Neuronal stem cell (in vitro differentiated cells): ENCODE data around the gene MUS81.

ENCODE experiments used
- DNase-seq: peaks from one replicate; pipeline ENCODE4 v3.0.0-alpha.2; 2013; ENCODE audit warnings: low spot score
- H2AFZ ChIP-seq: one replicate; pipeline ENCODE4 v1.6.1; 2013; ENCODE audit warnings: mild to moderate bottlenecking, low read length, inconsistent platforms
- H2AK5ac ChIP-seq: 2 replicates; pipeline ENCODE4 v1.6.1; 2013; ENCODE audit warnings: low read depth, mild to moderate bottlenecking, inconsistent platforms, low read length, moderate library complexity, mixed read lengths
- H2BK120ac ChIP-seq: 2 replicates; pipeline ENCODE4 v1.6.1; 2013; ENCODE audit warnings: low read depth, mild to moderate bottlenecking, inconsistent platforms, low read length, moderate library complexity, mixed read lengths
- H2BK12ac ChIP-seq: one replicate; pipeline ENCODE4 v1.6.1; 2013; ENCODE audit warnings: low read length, inconsistent platforms
- H2BK15ac ChIP-seq: 2 replicates; pipeline ENCODE4 v1.6.1; 2013; ENCODE audit warnings: mild to moderate bottlenecking, low read length, inconsistent platforms, mixed read lengths
- H2BK5ac ChIP-seq: one replicate; pipeline ENCODE4 v1.6.1; 2013; ENCODE audit warnings: inconsistent platforms, mild to moderate bottlenecking, low read length, moderate library complexity
- H3K14ac ChIP-seq: one replicate; pipeline ENCODE4 v1.6.1; 2013; ENCODE audit warnings: low read length, inconsistent platforms
- H3K18ac ChIP-seq: 2 replicates; pipeline ENCODE4 v1.6.1; 2013; ENCODE audit warnings: low read length, inconsistent platforms
- H3K23ac ChIP-seq: 2 replicates; pipeline ENCODE4 v1.6.1; 2013; ENCODE audit warnings: low read depth, mild to moderate bottlenecking, mixed read lengths, low read length, inconsistent platforms; ENCODE audit not compliant: poor library complexity
- H3K27ac ChIP-seq: replicated peaks from 3 replicates; pipeline ENCODE4 v1.5.1; 2013; ENCODE audit warnings: low read length, inconsistent platforms
- H3K27me3 ChIP-seq, 3 experiments: 2 replicates each; pipeline ENCODE4 v1.6.1; 2013; ENCODE audit warnings: low read length in 3 of 3, mild to moderate bottlenecking in 2 of 3, inconsistent platforms in 1 of 3, low read depth in 1 of 3, mixed read lengths in 1 of 3, moderate library complexity in 1 of 3; ENCODE audit not compliant: control insufficient read depth in 3 of 3, insufficient read depth in 3 of 3
- H3K36me3 ChIP-seq, 2 donors: replicated peaks in 1 of 2; 2 replicates each; pipeline ENCODE4 v1.6.1; 2013; ENCODE audit warnings: low read length in 2 of 2; ENCODE audit not compliant: control insufficient read depth in 2 of 2, insufficient read depth in 2 of 2
- H3K4ac ChIP-seq: 2 replicates; pipeline ENCODE4 v1.6.1; 2013; ENCODE audit warnings: inconsistent platforms, mild to moderate bottlenecking, low read length, moderate library complexity
- H3K4me1 ChIP-seq, 2 donors: 1 replicate in 1 of 2; 2 replicates in 1 of 2; pipeline ENCODE4 v1.6.1; 2013; ENCODE audit warnings: low read length in 2 of 2, low read depth in 1 of 2; ENCODE audit not compliant: control insufficient read depth in 2 of 2, insufficient read depth in 1 of 2
- H3K4me2 ChIP-seq: one replicate; pipeline ENCODE4 v1.6.1; 2013; ENCODE audit warnings: mild to moderate bottlenecking, low read length, inconsistent platforms; ENCODE audit not compliant: insufficient read depth, poor library complexity, severe bottlenecking
- H3K4me3 ChIP-seq, 2 donors: 2 replicates each; pipeline ENCODE4 v1.5.1; 2013; ENCODE audit warnings: low read length in 2 of 2, mild to moderate bottlenecking in 2 of 2, inconsistent platforms in 1 of 2, moderate library complexity in 1 of 2
- H3K79me1 ChIP-seq: one replicate; pipeline ENCODE4 v1.6.1; 2013; ENCODE audit warnings: low read depth, mild to moderate bottlenecking, inconsistent platforms, low read length, moderate library complexity
- H3K9ac ChIP-seq: one replicate; pipeline ENCODE4 v1.6.1; 2013; ENCODE audit warnings: mild to moderate bottlenecking, low read depth, low read length, inconsistent platforms; ENCODE audit not compliant: poor library complexity
- H3K9me3 ChIP-seq, 2 donors: replicated peaks in 1 of 2; 2 replicates each; pipeline versions ENCODE3 to v1.6.1; 2013; ENCODE audit warnings: low read length in 2 of 2, mild to moderate bottlenecking in 2 of 2, inconsistent platforms in 1 of 2, low read depth in 1 of 2, mixed read lengths in 1 of 2, moderate library complexity in 1 of 2; ENCODE audit not compliant: control insufficient read depth in 2 of 2, insufficient read depth in 1 of 2
- H4K8ac ChIP-seq: one replicate; pipeline ENCODE4 v1.6.1; 2013; ENCODE audit warnings: low read depth, mild to moderate bottlenecking, inconsistent platforms, low read length, moderate library complexity
- H4K91ac ChIP-seq: one replicate; pipeline ENCODE4 v1.6.1; 2013; ENCODE audit warnings: low read length, low read depth, mild to moderate bottlenecking, inconsistent platforms; ENCODE audit not compliant: poor library complexity
- WGBS, 2 donors: extraction: QIAGEN DNeasy Blood & Tissue Kit; methylation state at CpG; one replicate each; pipeline ENCODE4 v1.1.7; 2013; ENCODE audit warnings: missing lambda C conversion rate in 2 of 2, mixed read lengths in 1 of 2; ENCODE audit not compliant: insufficient read length in 2 of 2, insufficient replicate concordance in 1 of 2; ENCODE audit errors: extremely low coverage in 2 of 2; 5-methylcytosine and 5-hydroxymethylcytosine counted together

MUS81 gene

DNA sequence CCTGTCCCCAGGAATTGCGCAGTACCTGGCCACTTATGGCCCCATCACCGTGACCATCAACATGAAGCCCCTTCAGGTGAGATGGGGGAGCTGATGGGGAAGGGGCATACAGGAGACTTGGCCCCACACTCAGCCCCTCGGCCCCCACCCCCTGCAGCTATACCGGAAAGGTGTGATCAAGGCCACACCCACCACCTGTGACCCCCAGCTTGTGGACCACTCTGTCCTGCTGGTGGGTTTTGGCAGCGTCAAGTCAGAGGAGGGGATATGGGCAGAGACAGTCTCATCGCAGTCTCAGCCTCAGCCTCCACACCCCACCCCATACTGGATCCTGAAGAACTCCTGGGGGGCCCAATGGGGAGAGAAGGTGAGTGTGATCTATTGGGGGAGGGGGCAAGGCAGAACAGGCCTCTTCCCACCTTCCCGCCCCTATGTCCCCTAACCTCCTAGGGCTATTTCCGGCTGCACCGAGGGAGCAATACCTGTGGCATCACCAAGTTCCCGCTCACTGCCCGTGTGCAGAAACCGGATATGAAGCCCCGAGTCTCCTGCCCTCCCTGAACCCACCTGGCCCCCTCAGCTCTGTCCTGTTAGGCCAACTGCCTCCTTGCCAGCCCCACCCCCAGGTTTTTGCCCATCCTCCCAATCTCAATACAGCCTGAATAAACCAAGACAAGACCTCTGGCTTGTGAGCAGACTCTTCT, 23.0 kb downstream of the MUS81 start:
- Histone ChIP-seq H2BK12ac (no peak overlapping the region), H3K9ac (no peak overlapping the region), H4K91ac (no peak overlapping the region), H3K14ac (no peak overlapping the region), H2BK15ac (no peak overlapping the region), H3K23ac (no peak overlapping the region), H3K27me3 (no peaks in the 10 kb centered on the region), H2BK5ac (no peak overlapping the region), H3K4me2 (no peak overlapping the region), H2AK5ac (peak overlapping the region; percentile 78), H3K79me1 (peaks cover 3% of the 10 kb centered on the region), H3K18ac (no peak overlapping the region), H3K4me3 (no peak overlapping the region), H3K36me3 (peaks cover 33 to 53% of the 10 kb centered on the region in 2 donors), H3K9me3 (peaks cover 0 to under 1% of the 10 kb centered on the region in 2 donors), H3K27ac (no peak overlapping the region), H3K4ac (no peak overlapping the region), H3K4me1 (peaks cover 6 to 9% of the 10 kb centered on the region in 2 donors), H2AFZ (no peak overlapping the region), H2BK120ac (no peak overlapping the region), H4K8ac (no peak overlapping the region)
- WGBS, 2 donors, result no CpG with 5 or more reads among the region's 13 CpGs
- no peak for DNase-seq

DNA sequence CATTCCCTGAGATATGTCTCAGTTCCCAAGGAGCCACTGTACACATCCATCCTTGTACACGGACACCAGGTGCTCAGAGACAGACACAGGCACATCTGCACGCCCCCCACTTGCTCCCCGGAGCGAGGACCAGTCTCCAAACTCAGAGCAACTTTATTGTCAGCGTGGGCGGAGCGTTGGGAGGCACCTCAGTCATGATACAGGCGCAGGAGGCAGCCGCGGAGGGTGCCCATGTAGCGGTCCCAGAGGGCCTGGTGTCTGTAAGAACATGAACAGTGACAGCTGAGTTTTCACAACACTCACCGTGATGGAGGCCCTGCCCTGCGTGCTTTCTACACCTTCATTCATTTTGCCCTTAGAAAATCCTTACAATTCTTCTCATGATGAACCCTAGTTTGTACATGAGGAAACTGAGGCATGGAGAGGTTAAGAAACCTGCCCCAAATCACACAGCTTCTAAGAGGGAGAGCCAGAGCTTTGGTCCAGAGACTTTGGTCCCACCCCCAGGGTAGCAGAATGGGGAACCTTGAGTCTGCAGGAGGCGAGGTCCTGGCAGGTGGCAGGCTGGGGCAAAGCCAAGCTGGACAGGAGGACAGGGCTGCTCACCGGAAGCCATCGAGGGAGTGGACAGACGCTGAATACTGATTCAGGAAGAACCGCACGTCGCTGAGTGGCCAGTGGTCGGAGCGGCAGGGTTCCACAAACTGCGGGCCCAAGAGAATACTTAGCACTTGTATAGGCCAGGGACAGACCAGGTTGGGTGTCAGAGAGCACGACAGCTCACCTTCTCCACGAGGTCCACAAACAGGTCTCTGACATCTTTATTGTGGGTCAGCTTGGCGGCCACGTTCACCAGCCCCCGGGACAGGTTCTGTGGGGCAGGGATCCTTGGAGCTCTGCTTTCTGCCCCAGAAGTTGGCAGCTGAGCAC, 23.8 kb downstream of the MUS81 start:
- H3K27ac ChIP-seq, result no peak overlapping the region
- no peaks in the 10 kb centered on the region for H3K9me3 ChIP-seq
- no peak overlapping the region for H3K14ac ChIP-seq
- peak overlapping the region; percentile 27 for H3K9ac ChIP-seq
- no peak overlapping the region for H3K4ac ChIP-seq
- H2BK5ac ChIP-seq, result no peak overlapping the region
- H4K91ac ChIP-seq, result no peak overlapping the region
- H3K18ac ChIP-seq, result no peak overlapping the region
- no peak overlapping the region for H3K4me2 ChIP-seq
- H2AFZ ChIP-seq, result no peak overlapping the region
- H2AK5ac ChIP-seq, result peak overlapping the region; percentile 78
- no peak overlapping the region for H3K23ac ChIP-seq
- H3K36me3 ChIP-seq, result peaks cover 33 to 53% of the 10 kb centered on the region in 2 donors
- no peak overlapping the region for H2BK120ac ChIP-seq
- peaks cover 0 to 1% (median 0%) of the 10 kb centered on the region in 3 experiments for H3K27me3 ChIP-seq
- peaks cover 7 to 9% of the 10 kb centered on the region in 2 donors for H3K4me1 ChIP-seq
- H2BK12ac ChIP-seq, result no peak overlapping the region
- DNase-seq, result no peak
- peaks cover 3% of the 10 kb centered on the region for H3K79me1 ChIP-seq
- no CpG with 5 or more reads among the region's 28 CpGs for WGBS, 2 donors
- H2BK15ac ChIP-seq, result no peak overlapping the region
- H4K8ac ChIP-seq, result no peak overlapping the region
- H3K4me3 ChIP-seq, result no peak overlapping the region

DNA sequence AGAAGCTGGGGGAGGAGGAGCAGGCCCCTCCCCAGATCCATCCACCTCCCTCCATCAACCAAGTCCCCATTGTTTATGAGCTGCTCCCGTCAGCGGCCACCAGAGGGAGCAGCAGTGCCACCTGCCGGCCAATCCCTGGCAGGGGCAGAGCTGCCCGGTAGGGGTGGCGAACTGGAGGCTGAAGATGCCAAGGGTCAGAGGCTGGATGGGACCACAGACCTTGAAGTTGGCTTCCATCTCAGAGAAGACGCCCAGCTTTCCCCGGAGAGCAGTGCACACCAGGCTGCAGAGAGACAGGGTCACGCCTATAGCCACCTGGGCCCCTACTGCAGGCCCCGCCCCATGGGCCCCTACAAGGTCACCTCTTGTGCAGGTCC, 24.5 kb downstream of the MUS81 start:
- no peak overlapping the region for H4K91ac ChIP-seq
- H3K9ac ChIP-seq, result no peak overlapping the region
- no peak overlapping the region for H4K8ac ChIP-seq
- peaks cover 3% of the 10 kb centered on the region for H3K79me1 ChIP-seq
- no peak overlapping the region for H2AFZ ChIP-seq
- no peak overlapping the region for H3K4ac ChIP-seq
- H3K27me3 ChIP-seq, result peaks cover 0 to 7% (median 0%) of the 10 kb centered on the region in 3 experiments
- H3K23ac ChIP-seq, result no peak overlapping the region
- peaks cover 9 to 12% of the 10 kb centered on the region in 2 donors for H3K4me1 ChIP-seq
- no peak overlapping the region for H2BK15ac ChIP-seq
- H3K4me2 ChIP-seq, result no peak overlapping the region
- DNase-seq, result peak; percentile 75
- H2BK5ac ChIP-seq, result no peak overlapping the region
- no peak overlapping the region for H2BK120ac ChIP-seq
- WGBS, 2 donors, result no CpG with 5 or more reads among the region's 9 CpGs
- H3K27ac ChIP-seq, result no peak overlapping the region
- H3K18ac ChIP-seq, result no peak overlapping the region
- no peak overlapping the region for H3K4me3 ChIP-seq
- no peak overlapping the region for H3K14ac ChIP-seq
- peaks cover 33 to 53% of the 10 kb centered on the region in 2 donors for H3K36me3 ChIP-seq
- no peak overlapping the region for H2BK12ac ChIP-seq
- no peaks in the 10 kb centered on the region for H3K9me3 ChIP-seq
- H2AK5ac ChIP-seq, result no peak overlapping the region

DNA sequence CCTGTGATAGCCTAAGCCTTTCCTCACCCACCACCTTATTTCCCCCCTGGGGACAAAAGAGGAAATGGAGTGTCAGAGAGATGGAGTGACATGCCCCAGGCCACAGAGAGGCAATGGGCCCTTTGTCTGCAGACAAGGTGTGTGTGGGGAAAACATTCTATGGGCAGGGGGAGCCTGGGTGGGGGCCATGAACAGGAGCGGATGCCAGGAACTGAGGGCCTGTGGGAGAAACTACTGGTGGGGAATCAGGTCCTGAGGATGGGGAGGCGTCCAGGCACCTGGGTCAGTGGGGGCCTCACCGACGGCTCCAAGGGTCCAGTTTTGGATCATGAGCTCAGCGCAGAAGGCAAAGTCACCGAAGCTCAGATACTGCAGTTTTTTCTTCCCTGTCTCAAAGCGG, 25.0 kb downstream of the MUS81 start:
- Histone ChIP-seq H3K79me1 (peaks cover 3% of the 10 kb centered on the region), H3K18ac (no peak overlapping the region), H3K9ac (no peak overlapping the region), H3K23ac (no peak overlapping the region), H3K36me3 (peaks cover 33 to 53% of the 10 kb centered on the region in 2 donors), H2BK120ac (no peak overlapping the region), H4K8ac (no peak overlapping the region), H2AK5ac (no peak overlapping the region), H3K4ac (no peak overlapping the region), H3K14ac (no peak overlapping the region), H4K91ac (no peak overlapping the region), H2BK5ac (no peak overlapping the region), H2AFZ (no peak overlapping the region), H3K9me3 (no peaks in the 10 kb centered on the region), H3K27ac (no peak overlapping the region), H2BK12ac (no peak overlapping the region), H3K4me2 (no peak overlapping the region), H3K4me3 (no peak overlapping the region), H2BK15ac (no peak overlapping the region), H3K4me1 (peaks cover 13 to 17% of the 10 kb centered on the region in 2 donors), H3K27me3 (peaks cover 0 to 13% (median 0%) of the 10 kb centered on the region in 3 experiments)
- no CpG with 5 or more reads among the region's 7 CpGs for WGBS, 2 donors
- no peak for DNase-seq
